Measurements from ENCODE around the gene CUZD1.

GRCh38 chr10:122855745-122856144 is 10.1 kb upstream of the CUZD1 start:
- TF ChIP-seq BHLHE40 (IDR thresholded peaks at IDR 0.05; ENCODE audit: low read depth, low read length) (no peak), CTCF (conservative IDR thresholded peaks at IDR 0.05; ENCODE audit: low read depth, low read length) (no peak), RAD21 (IDR thresholded peaks at IDR 0.05; ENCODE audit: low read length) (no peak), POLR2A (IDR thresholded peaks at IDR 0.05; ENCODE audit: low read depth, low read length) (no peak), MAZ (IDR thresholded peaks at IDR 0.05; ENCODE audit: borderline replicate concordance, low read depth, low read length) (no peak), CEBPB (IDR thresholded peaks at IDR 0.05; ENCODE audit: low read depth, low read length) (no peak), USF2 (IDR thresholded peaks at IDR 0.05; ENCODE audit: low read depth, low read length) (no peak), CHD1 (IDR thresholded peaks at IDR 0.05; ENCODE audit: low read depth, low read length) (no peak), MAFK (IDR thresholded peaks at IDR 0.05; ENCODE audit: low read depth, low read length) (no peak), RCOR1 (IDR thresholded peaks at IDR 0.05; ENCODE audit: insufficient replicate concordance, low read length) (no peak), SMC3 (IDR thresholded peaks at IDR 0.05; ENCODE audit: low read depth, low read length) (no peak), MXI1 (IDR thresholded peaks at IDR 0.05; ENCODE audit: borderline replicate concordance, low read depth, low read length) (no peak), ELK1 (IDR thresholded peaks at IDR 0.05; ENCODE audit: borderline replicate concordance, low read depth, low read length) (no peak)
